Stimulated activated CD4-positive, alpha-beta T cell treated with anti-CD3 and anti-CD28 coated beads, TNF-alpha, amount 100 ng/mL, for 1 hour (primary cell): Measurements from ENCODE around the gene HOXD13.

Experiments
- DNase-seq, 3 donors: peaks; one replicate each; pipeline ENCODE4 v3.0.0-alpha.2; 2020; ENCODE audit warnings: low read depth in 3 of 3, low spot score in 1 of 3

HOXD13 gene

GRCh38 chr2:176118601-176119339 is 26.2 kb downstream of the HOXD13 start:
- DNase-seq, result no peak

GRCh38 chr2:176120364-176121189 is 28.1 kb downstream of the HOXD13 start:
- no peak for DNase-seq

- no peak for DNase-seq
Measured at GRCh38 chr2:176121190-176122051, 28.9 kb downstream of the HOXD13 start.

GRCh38 chr2:176122052-176122682 is 29.6 kb downstream of the HOXD13 start:
- DNase-seq, result no peak

GRCh38 chr2:176122683-176123410 is 30.3 kb downstream of the HOXD13 start, which contains the start of gene HOXD9:
Gene HOXD9 (plus strand): TSS chr2:176122719. CDS start chr2:176122769, 50 bp downstream.
- DNase-seq, result no peak

GRCh38 chr2:176123411-176124109 is 31.0 kb downstream of the HOXD13 start:
- DNase-seq, result no peak

- DNase-seq, result no peak
Measured at GRCh38 chr2:176124110-176124946, 31.8 kb downstream of the HOXD13 start.

- DNase-seq, result no peak
Measured at GRCh38 chr2:176124947-176125771, 32.6 kb downstream of the HOXD13 start.

- DNase-seq, result no peak
Measured at GRCh38 chr2:176125772-176126054, 33.2 kb downstream of the HOXD13 start.

GRCh38 chr2:176126929-176127773 is 34.6 kb downstream of the HOXD13 start:
- DNase-seq, result peak; percentile 18 to 56 (median 45)

- no peak for DNase-seq
Measured at GRCh38 chr2:176127774-176128072, 35.2 kb downstream of the HOXD13 start.

GRCh38 chr2:176128172-176128981 is 35.9 kb downstream of the HOXD13 start:
- no peak for DNase-seq

- DNase-seq, result no peak
Measured at GRCh38 chr2:176128982-176129796, 36.7 kb downstream of the HOXD13 start, which contains the start of gene HOXD8. Gene HOXD8 (plus strand): TSS chr2:176129705. CDS start chr2:176130367, 662 bp downstream.

GRCh38 chr2:176129813-176130146 is 37.3 kb downstream of the HOXD13 start:
- DNase-seq, result no peak

- no peak for DNase-seq
Measured at GRCh38 chr2:176130147-176130956, 37.8 kb downstream of the HOXD13 start.
